ENCODE measurements around the gene PITX1. TPM values are rescaled to one million over a fixed set of nuclear protein-coding genes. Genes with fewer than 3 reads are reported as not detected.
"Not testable (repeated sequence)": the region's sequence is repeated elsewhere in the genome, so short reads cannot be mapped to it uniquely, and the experiment has no call there.

PITX1 gene
- total and polyA plus RNA-seq, 9 donors: 0.11 to 3.1 (median 0.51) TPM; not detected in 1

- Histone ChIP-seq H3K4me1 (ENCODE audit: insufficient read depth) (no peaks in the 10 kb centered on the region), H3K4me3 (no peak overlapping the region), H3K27me3 (no peaks in the 10 kb centered on the region), H3K9me3 (no peaks in the 10 kb centered on the region), H3K36me3 (no peaks in the 10 kb centered on the region), H3K27ac (no peak overlapping the region)
- intact Hi-C loops (cut with DNase I): no loop called here
- no peak for DNase-seq
- 93 to 94% (median 93%) methylated on average over 5 of the region's 5 CpGs for WGBS, 3 donors
- TF ChIP-seq POLR2A (IDR thresholded peaks at IDR 0.05) (no peak), EP300 (IDR thresholded peaks at IDR 0.05) (no peak), CTCF (IDR thresholded peaks at IDR 0.05) (no peak)
Observed at GRCh38 chr5:134992148-134992547, 41.9 kb downstream of the PITX1 start.

- 78 to 88% (median 79%) methylated on average over 5 of the region's 5 CpGs for WGBS, 3 donors
- intact Hi-C loops (cut with DNase I); DNase-seq: not testable (repeated sequence)
Observed at GRCh38 chr5:134990183-134990582, 43.8 kb downstream of the PITX1 start.

GRCh38 chr5:134989266-134989830 lies 44.7 kb downstream of the PITX1 start:
- Histone ChIP-seq H3K9me3 (no peaks in the 10 kb centered on the region), H3K4me3 (no peak overlapping the region), H3K4me1 (ENCODE audit: insufficient read depth) (no peaks in the 10 kb centered on the region), H3K36me3 (no peaks in the 10 kb centered on the region), H3K27me3 (no peaks in the 10 kb centered on the region), H3K27ac (no peak overlapping the region)
- no peak for DNase-seq
- intact Hi-C loops (cut with DNase I): no loop called here
- 19 to 51% (median 23%) methylated on average over 3 of the region's 3 CpGs for WGBS, 3 donors
- TF ChIP-seq EP300 (IDR thresholded peaks at IDR 0.05) (no peak), POLR2A (IDR thresholded peaks at IDR 0.05) (no peak), CTCF (IDR thresholded peaks at IDR 0.05) (no peak)

More at GRCh38 chr5:134990183-134990582, 43.8 kb downstream of the PITX1 start:
- H3K4me1 ChIP-seq (ENCODE audit: insufficient read depth); H3K27ac ChIP-seq; H3K4me3 ChIP-seq; H3K9me3 ChIP-seq; H3K27me3 ChIP-seq; H3K36me3 ChIP-seq: not testable (repeated sequence)

- H3K4me3 ChIP-seq: no peak overlapping the region
- 97 to 99% (median 98%) methylated on average over 1 of the region's 1 CpG for WGBS, 3 donors
- DNase-seq: no peak
- intact Hi-C loops (cut with DNase I): no loop called here
- peaks cover 0 to 3% of the 10 kb centered on the region in 2 donors for H3K9me3 ChIP-seq
- no peaks in the 10 kb centered on the region for H3K4me1 ChIP-seq (ENCODE audit: insufficient read depth)
- no peak overlapping the region for H3K27ac ChIP-seq
- no peaks in the 10 kb centered on the region for H3K27me3 ChIP-seq
- no peaks in the 10 kb centered on the region for H3K36me3 ChIP-seq
- TF ChIP-seq POLR2A (IDR thresholded peaks at IDR 0.05): no peak
- no peak for TF ChIP-seq EP300 (IDR thresholded peaks at IDR 0.05)
- TF ChIP-seq CTCF (IDR thresholded peaks at IDR 0.05): no peak
Observed at GRCh38 chr5:134982230-134982629, 51.8 kb downstream of the PITX1 start.

GRCh38 chr5:134979416-134979815 lies 54.6 kb downstream of the PITX1 start:
- H3K27me3 ChIP-seq: no peaks in the 10 kb centered on the region
- no peak overlapping the region for H3K27ac ChIP-seq
- H3K4me3 ChIP-seq: no peak overlapping the region
- H3K4me1 ChIP-seq (ENCODE audit: insufficient read depth): no peaks in the 10 kb centered on the region
- no peak for TF ChIP-seq POLR2A (IDR thresholded peaks at IDR 0.05)
- no peak for TF ChIP-seq CTCF (IDR thresholded peaks at IDR 0.05)
- TF ChIP-seq EP300 (IDR thresholded peaks at IDR 0.05): no peak
- intact Hi-C loops (cut with DNase I): no loop called here
- peaks cover 0 to 3% of the 10 kb centered on the region in 2 donors for H3K9me3 ChIP-seq
- DNase-seq: no peak
- 91 to 95% (median 94%) methylated on average over 3 of the region's 3 CpGs for WGBS, 3 donors
- no peaks in the 10 kb centered on the region for H3K36me3 ChIP-seq

Other genes starting within 250 kb of the PITX1 start
- 10 to 100 TPM; 34.5 to 46.8 (median 36.8) TPM for gene C5orf24, start 188.3 kb downstream of the PITX1 start, total RNA-seq
- 10 to 100 TPM; 20.0 to 34.1 TPM for gene C5orf24, start 188.3 kb downstream of the PITX1 start, polyA plus RNA-seq
- 10 to 100 TPM; 55.3 to 75.0 (median 70.9) TPM for gene TXNDC15, start 159.9 kb downstream of the PITX1 start, total RNA-seq
- gene TXNDC15, start 159.9 kb downstream of the PITX1 start, polyA plus RNA-seq: 100 to 1,000 TPM in 1 of 2 donors, 10 to 100 TPM in 1; 77.9 to 150 TPM
- 10 to 100 TPM in 3 of 7 donors, 1 to 10 TPM in 4; 5.7 to 13.1 (median 9.5) TPM for gene PCBD2, start 129.1 kb downstream of the PITX1 start, total RNA-seq
- gene PCBD2, start 129.1 kb downstream of the PITX1 start, polyA plus RNA-seq: 1 to 10 TPM; 4.5 to 8.2 TPM
- gene CATSPER3, start 66.3 kb downstream of the PITX1 start, total RNA-seq: under 1 TPM; 0.36 to 0.85 (median 0.63) TPM
- under 1 TPM; 0.45 to 0.57 TPM for gene CATSPER3, start 66.3 kb downstream of the PITX1 start, polyA plus RNA-seq

Data from ovary (tissue), 9 donors.